ENCODE data around the gene LSR. TPM values are rescaled to one million over a fixed set of nuclear protein-coding genes. Genes with fewer than 3 reads are reported as not detected.

LSR gene
- total RNA-seq, 3 donors from 2014 or later (not counting 1 experiment from before 2014, with no cell fraction given), result 3.4 to 6.9 (median 6.7) TPM

- Histone ChIP-seq H3K4me1 (ENCODE audit: control insufficient read depth, insufficient read depth, low read length) (peaks cover 12% of the 10 kb centered on the region), H3K9me3 (ENCODE audit: control insufficient read depth, insufficient read depth, low read length) (no peaks in the 10 kb centered on the region), H3K27ac (ENCODE audit: low read length) (no peak overlapping the region), H3K4me3 (ENCODE audit: low read length) (no peak overlapping the region), H3K27me3 (ENCODE audit: control insufficient read depth, insufficient read depth, low read length) (no peaks in the 10 kb centered on the region), H3K36me3 (ENCODE audit: control insufficient read depth, insufficient read depth, low read length) (no peaks in the 10 kb centered on the region)
- no peak for ATAC-seq
- Mint-ChIP-seq H3K36me3 (no peaks in the 10 kb centered on the region), H3K9me3 (no peaks in the 10 kb centered on the region), H3K4me1 (no peaks in the 10 kb centered on the region), H3K4me3 (no peak overlapping the region), H3K27ac (no peak overlapping the region), H3K27me3 (ENCODE audit: low read depth in 2 of 2) (peaks cover 0 to 8% of the 10 kb centered on the region in 2 donors)
- intact Hi-C loops (cut with micrococcal nuclease), result no loop called here
- 87% methylated on average over 21 of the region's 21 CpGs for WGBS (ENCODE audit: insufficient coverage)
- DNase-seq, result no peak
- TF ChIP-seq, protein P1, sequence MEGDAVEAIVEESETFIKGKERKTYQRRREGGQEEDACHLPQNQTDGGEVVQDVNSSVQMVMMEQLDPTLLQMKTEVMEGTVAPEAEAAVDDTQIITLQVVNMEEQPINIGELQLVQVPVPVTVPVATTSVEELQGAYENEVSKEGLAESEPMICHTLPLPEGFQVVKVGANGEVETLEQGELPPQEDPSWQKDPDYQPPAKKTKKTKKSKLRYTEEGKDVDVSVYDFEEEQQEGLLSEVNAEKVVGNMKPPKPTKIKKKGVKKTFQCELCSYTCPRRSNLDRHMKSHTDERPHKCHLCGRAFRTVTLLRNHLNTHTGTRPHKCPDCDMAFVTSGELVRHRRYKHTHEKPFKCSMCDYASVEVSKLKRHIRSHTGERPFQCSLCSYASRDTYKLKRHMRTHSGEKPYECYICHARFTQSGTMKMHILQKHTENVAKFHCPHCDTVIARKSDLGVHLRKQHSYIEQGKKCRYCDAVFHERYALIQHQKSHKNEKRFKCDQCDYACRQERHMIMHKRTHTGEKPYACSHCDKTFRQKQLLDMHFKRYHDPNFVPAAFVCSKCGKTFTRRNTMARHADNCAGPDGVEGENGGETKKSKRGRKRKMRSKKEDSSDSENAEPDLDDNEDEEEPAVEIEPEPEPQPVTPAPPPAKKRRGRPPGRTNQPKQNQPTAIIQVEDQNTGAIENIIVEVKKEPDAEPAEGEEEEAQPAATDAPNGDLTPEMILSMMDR (IDR thresholded peaks at IDR 0.05), result no peak
Measured at GRCh38 chr19:35311901-35312665, 63.3 kb downstream of the LSR start.

DNA sequence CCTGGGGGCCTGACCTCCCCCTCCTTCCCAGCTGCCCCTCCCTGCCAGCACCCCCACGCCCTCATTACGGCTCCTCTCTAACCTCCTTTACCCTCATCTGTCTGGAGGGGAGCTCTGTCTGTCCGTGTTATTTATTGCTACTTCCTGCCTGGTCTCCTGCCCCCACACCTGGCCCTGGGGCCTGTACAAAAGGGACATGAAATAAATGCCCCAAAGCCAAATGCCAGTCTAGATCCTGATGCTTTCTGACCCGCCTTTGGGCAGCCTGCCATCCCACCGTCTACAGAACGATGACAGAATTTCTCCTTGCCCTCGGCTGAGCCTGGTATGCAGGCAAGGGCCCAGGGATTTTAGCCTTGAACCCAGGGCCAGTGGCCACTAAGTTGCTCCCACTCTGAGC is 64.8 kb downstream of the LSR start:
- Histone ChIP-seq H3K27ac (ENCODE audit: low read length) (no peak overlapping the region), H3K4me1 (ENCODE audit: control insufficient read depth, insufficient read depth, low read length) (peaks cover 24% of the 10 kb centered on the region), H3K9me3 (ENCODE audit: control insufficient read depth, insufficient read depth, low read length) (no peaks in the 10 kb centered on the region), H3K36me3 (ENCODE audit: control insufficient read depth, insufficient read depth, low read length) (no peaks in the 10 kb centered on the region), H3K4me3 (ENCODE audit: low read length) (no peak overlapping the region), H3K27me3 (ENCODE audit: control insufficient read depth, insufficient read depth, low read length) (no peaks in the 10 kb centered on the region)
- 30% methylated on average over 7 of the region's 7 CpGs for WGBS (ENCODE audit: insufficient coverage)
- Mint-ChIP-seq H3K36me3 (no peaks in the 10 kb centered on the region), H3K27ac (no peak overlapping the region), H3K9me3 (no peaks in the 10 kb centered on the region), H3K4me1 (peaks cover 0 to 2% of the 10 kb centered on the region in 2 donors), H3K27me3 (ENCODE audit: low read depth in 2 of 2) (peaks cover 0 to 9% of the 10 kb centered on the region in 2 donors), H3K4me3 (no peak overlapping the region)
- ATAC-seq, result no peak
- intact Hi-C loops (cut with micrococcal nuclease), result no loop called here
- no peak for DNase-seq
- TF ChIP-seq, protein P1 (IDR thresholded peaks at IDR 0.05), result no peak

DNA sequence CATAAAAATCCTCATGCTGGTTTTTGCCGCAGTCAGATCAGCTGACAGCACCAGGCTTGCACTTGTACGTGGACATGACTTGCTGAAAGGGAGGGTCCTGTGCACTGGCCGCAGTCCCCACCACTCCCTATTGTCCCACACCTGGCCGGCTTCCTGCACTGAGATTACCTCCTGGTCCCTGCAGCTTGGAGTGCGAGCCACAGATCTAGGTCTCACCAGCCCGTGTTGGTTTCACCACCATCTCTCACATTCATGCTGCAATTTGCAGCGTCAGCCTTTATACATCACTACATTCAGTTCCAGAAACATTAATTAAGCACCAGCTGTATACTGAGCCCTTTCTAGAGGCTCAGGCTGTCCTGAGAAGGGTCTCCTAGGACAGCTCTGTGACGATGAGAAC is 65.2 kb downstream of the LSR start:
- no peak for ATAC-seq
- WGBS (ENCODE audit: insufficient coverage), result 80% methylated on average over 8 of the region's 8 CpGs
- intact Hi-C loops (cut with micrococcal nuclease), result no loop called here
- H3K4me1 Mint-ChIP-seq, result peaks cover 0 to 6% of the 10 kb centered on the region in 2 donors
- Histone ChIP-seq H3K36me3 (ENCODE audit: control insufficient read depth, insufficient read depth, low read length) (no peaks in the 10 kb centered on the region), H3K4me1 (ENCODE audit: control insufficient read depth, insufficient read depth, low read length) (peaks cover 29% of the 10 kb centered on the region), H3K27ac (ENCODE audit: low read length) (no peak overlapping the region), H3K4me3 (ENCODE audit: low read length) (no peak overlapping the region), H3K27me3 (ENCODE audit: control insufficient read depth, insufficient read depth, low read length) (no peaks in the 10 kb centered on the region), H3K9me3 (ENCODE audit: control insufficient read depth, insufficient read depth, low read length) (no peaks in the 10 kb centered on the region)
- no peak overlapping the region for H3K4me3 Mint-ChIP-seq
- DNase-seq, result no peak
- no peaks in the 10 kb centered on the region for H3K9me3 Mint-ChIP-seq
- no peak overlapping the region for H3K27ac Mint-ChIP-seq
- TF ChIP-seq, protein P1 (IDR thresholded peaks at IDR 0.05), result no peak
- no peaks in the 10 kb centered on the region for H3K36me3 Mint-ChIP-seq
- peaks cover 0 to 12% of the 10 kb centered on the region in 2 donors for H3K27me3 Mint-ChIP-seq (ENCODE audit: low read depth in 2 of 2)

All from natural killer cell (primary cell).